DND-41 (cell line): ENCODE data around the gene STOX2.

Experiments
- CTCF ChIP-seq: IDR thresholded peaks from 2 replicates; pipeline ENCODE4 v1.5.1; 2012; ENCODE audit warnings: borderline replicate concordance, low read length, moderate library complexity, mild to moderate bottlenecking; ENCODE audit not compliant: poor library complexity, severe bottlenecking; ENCODE audit errors: extremely low read depth
- EZH2 ChIP-seq: IDR thresholded peaks from 3 replicates; pipeline ENCODE4 v1.6.1; 2012; ENCODE audit warnings: borderline replicate concordance, low read depth, mild to moderate bottlenecking, moderate library complexity, low read length, inconsistent platforms; ENCODE audit not compliant: severe bottlenecking

- TF ChIP-seq CTCF = no peak
- no peak for TF ChIP-seq EZH2
These were observed 34.1 kb upstream of the STOX2 start for GRCh38 chr4:183870997-183871396.
